GM19193 (cell line): ENCODE data around the gene CREG2.

Experiments
- POLR2A ChIP-seq: IDR thresholded peaks from 4 replicates; pipeline ENCODE4 v1.6.1; 2011; ENCODE audit not compliant: insufficient read depth, insufficient read length; ENCODE audit errors: extremely low read depth

Gene CREG2

DNA sequence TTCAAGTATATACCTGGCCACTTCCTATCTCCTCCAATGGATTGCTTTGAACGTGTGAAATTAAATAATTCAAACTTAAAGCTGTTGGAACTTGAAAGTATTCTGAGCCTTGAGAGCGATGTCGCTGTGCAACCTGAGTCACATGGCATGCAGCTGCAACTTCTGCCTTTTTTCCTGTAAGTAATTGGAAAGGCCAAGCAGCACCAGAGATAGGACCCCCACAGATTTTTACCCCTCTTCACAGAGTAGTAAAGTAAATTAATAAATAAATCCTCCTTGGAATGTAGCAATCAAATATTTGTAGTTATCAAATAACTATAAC lies 75.6 kb downstream of the CREG2 start:
- TF ChIP-seq POLR2A, result no peak

DNA sequence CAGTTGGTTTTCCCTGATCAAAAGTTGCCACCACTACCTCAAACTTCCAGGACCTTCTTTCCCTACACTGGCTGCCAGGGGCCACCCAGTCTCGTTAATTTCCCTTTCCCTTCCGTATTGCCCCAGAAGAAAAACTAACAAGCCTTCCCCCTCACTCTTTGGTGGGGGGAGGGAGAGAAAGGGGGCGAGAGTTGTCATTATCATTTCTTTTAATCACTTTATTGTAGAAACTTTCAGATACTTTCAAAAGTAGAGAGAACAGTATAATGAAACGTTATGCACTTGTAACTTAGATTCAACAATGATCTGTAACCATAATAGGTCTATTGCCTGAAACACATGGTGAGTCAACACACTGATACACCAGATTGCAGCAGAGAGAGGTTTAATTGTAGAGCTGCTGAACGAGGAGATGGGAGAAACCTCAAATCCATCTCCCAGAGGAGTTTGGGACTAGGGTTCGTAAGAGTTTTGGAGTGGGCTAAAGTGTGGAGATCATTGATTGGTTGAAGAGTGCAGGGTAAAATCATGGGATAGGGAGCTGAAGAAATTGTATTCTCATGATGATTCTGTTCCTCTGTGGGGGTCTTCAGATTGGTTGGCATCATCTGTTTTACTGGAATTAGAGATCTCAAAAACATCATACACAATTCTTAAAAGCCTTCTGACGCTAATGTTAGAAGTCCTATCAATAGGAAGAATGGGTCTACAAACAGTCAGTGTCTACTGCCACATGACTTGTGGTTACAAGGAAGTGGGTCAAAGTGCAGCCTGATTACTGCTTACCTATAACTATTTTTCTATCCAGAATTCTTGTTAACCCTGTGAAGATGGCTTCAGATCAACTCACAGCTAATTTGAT lies 76.2 kb downstream of the CREG2 start:
- TF ChIP-seq POLR2A, result no peak

DNA sequence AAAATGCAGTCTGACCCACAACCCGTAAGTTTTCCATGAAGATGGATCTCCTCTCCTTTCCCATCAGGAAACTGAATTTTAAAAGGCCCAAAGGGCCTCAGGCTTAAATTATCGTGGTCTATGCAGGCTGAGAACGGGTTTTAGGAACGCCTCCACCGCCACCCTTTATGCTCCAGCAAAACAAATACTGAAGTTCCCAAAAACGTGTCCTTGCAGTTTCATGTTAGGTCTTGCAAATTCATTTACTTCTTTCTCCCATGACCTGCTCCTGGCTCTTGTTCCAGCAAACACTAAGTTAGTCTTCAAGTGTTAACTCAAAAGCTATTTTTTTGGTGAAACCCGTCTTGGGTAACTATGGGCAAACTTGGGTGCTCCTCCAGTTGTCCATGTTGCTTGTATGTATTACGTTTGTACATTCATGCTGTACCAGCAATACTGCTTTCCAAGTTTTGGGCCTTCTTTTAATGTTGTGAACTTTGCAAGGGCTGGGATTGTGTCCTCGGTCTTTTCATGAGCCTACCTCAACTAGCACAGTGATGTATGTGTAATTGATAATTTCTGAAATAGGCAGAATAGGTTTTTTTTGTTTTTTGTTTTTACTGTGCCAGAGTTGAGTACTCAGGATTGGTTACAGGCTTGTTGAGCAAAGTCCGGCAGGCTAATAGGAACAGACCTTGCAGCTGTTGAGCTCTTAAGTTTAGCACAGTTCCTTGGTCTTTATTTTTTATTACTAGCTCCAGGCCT lies 77.0 kb downstream of the CREG2 start:
- no peak for TF ChIP-seq POLR2A

DNA sequence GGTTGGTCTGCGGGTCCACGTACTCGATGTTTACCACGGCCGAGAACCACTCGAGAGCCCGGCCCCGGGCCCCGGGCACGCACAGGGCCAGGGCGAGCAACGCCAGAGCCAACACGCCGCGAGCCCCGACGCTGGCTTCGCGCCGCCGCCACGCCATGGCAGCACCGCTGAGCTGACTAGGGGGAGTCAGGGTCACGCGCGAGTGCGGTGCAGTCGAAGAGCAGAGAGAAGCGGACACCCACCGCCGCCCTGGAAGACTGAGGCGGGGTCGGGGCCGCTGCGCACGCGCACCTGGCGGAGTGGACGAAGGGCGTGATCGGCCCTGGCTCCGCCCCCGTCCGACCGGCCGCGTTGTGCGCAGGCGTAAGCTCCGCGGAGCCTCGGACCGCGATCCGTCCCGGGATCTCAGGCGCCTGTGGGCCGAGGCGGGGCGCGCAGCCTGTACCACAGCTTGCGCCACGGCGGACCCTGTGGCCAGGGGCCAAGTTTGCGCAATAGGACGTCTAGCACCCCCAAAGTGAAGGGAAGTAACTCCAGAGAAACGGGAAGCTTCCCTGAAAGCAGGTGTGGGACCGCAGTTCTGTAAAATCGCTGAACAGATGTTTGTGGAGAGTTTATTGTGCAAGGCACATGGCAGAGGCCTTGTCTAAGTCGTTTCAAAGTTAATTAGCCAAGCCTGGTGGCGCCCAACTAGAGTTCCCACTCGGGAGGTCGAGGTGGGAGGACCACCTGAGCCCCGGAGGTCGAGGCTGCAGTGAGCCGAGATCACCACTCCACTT lies 78.7 kb downstream of the CREG2 start, which contains the start of gene RNF149:
Gene RNF149 (minus strand): TSS at position 270 of the 779 bp plus-strand sequence. CDS start 113 bp downstream, at position 157.
- peak; percentile 87 for TF ChIP-seq POLR2A

DNA sequence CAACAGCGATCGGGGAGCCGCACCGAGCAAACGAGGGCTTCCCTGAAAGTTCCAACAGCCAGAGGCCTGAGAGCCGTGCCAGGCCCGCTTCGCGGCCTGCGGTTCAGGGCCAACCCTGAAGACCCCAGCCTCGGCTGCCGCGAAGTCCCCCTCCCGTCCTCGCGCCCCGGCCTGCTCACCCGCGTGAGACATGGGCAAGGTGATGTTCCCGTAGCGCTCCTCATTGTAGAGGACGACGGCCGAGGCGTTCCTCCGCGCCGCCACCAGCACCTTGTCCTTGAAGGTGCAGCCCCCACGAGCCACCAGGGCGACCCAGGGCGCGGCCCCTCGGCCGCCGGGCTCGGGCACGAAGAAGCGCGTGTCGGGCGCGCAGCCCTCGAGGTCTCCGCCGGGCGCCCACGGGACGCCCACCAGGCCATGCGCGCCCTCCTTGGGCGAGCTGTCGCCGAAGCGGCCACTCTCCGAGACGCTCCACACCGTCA lies 79.3 kb downstream of the CREG2 start:
- TF ChIP-seq POLR2A, result no peak

DNA sequence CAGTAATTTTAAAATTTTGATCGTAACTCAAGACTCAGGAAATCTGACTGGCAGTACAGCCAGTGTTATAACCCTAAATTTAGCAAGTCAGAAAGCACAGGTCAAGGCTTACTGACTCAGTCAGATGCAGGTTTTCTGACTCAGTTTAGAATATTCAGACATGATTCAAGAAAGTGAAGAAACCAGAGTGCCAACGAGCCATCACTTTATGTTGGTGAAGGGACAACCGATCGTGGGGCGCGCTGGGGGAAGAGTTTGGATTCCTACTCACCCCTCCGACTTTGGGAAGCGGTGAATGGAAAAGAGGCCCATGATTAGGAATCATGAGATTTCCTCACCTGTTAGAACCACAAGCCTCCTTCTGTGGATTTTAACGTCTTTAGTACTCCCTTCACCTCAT lies 79.8 kb downstream of the CREG2 start:
- TF ChIP-seq POLR2A, result no peak

DNA sequence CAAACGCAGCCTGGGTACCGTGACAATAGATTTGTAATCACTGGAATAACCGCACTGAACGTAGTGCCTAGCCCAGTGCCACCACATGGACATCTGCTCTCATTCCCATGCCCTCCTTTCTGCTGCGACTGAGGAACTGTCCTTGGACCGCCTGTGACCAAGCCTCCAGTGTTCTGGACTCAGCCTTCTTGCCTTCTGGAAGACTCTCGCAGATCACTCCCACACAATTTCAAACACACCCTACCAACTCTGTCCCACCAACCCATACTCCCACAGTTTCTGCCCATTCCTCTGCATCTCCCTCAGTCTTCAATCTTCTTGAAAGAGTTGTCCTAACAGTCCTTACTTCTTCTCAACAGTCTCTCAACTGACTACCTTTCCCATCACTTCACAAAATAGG lies 80.9 kb downstream of the CREG2 start:
- no peak for TF ChIP-seq POLR2A

DNA sequence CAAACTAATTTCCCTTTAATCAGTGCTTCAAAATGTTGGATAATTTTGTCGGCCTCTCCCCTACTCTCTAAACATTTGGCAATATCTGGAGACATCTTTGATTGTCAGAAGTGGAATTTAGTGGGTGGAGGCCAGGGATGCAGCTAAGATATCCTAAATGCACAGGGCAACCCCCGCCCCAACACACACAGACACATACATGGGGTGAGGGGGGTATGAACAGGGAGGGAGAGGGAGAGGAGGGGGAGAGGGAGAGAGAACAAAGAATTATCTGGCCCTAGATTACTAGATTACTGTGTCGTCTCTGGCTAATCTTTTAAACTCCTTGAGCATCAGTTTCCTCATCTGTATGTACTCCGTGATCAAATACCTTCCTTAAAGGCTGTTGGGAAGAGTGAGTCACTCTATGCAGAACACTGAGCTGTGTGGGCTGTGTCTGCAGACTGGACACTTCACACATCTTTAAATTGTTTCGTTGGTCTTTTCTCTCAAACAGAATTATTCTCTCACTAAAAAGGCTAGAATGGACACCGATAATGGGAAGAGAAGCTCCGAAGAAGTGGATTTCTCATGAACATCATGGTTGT lies 81.7 kb downstream of the CREG2 start:
- TF ChIP-seq POLR2A, result no peak

DNA sequence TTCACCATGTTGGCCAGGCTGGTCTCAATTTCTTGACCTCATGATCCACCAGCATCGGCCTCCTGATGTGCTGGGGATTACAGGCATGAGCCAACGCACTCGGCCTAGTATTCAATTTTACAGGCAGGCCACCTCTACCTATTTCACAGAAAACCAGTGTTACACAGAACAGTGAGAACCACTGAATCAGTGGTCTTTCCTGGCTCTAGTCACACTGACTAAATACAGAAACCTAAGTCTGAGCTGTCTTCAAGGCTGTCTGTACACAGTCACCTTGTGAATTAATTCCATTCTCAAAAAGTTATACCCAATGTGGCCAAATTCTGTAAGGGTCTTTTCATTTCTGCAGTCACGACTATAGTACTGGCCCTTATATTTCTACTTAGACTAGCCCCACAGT lies 82.3 kb downstream of the CREG2 start:
- no peak for TF ChIP-seq POLR2A

DNA sequence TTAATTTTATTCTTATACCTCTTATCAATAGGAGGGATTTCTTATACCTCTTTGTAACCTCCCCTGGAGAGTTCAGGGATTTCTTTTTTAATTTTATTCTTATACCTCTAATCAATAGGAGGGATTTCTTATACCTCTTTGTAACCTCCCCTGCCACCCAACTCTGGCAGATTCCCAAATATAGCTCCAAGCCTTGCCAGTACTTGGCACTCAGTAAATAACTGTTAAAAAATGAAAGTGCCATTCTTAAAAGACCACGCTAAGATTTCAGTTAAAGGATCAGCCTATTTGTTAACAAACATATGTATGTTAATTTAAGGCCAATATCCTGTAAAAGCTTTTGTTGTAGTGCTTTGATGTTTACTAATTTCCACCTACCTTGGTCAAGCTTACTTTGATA lies 83.6 kb downstream of the CREG2 start:
- no peak for TF ChIP-seq POLR2A

DNA sequence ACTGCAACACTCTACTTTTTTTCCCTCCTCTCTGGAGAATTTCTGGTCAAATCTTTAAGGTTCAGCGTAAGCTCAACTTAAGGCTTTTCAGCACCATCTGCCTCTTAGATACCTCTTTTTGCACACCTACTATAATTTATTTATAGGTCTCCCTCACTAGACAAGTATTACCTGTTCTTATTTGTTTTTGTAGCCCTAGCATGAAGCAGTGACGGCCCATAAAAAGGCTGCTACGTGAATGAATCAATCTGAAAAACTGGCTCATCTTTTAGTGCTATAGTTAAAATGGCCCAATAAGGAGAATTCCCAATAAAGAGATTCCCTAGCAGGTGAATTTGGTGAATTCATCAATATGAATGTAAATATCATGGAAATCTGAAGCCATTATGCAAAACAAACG lies 85.3 kb downstream of the CREG2 start:
- TF ChIP-seq POLR2A, result no peak

DNA sequence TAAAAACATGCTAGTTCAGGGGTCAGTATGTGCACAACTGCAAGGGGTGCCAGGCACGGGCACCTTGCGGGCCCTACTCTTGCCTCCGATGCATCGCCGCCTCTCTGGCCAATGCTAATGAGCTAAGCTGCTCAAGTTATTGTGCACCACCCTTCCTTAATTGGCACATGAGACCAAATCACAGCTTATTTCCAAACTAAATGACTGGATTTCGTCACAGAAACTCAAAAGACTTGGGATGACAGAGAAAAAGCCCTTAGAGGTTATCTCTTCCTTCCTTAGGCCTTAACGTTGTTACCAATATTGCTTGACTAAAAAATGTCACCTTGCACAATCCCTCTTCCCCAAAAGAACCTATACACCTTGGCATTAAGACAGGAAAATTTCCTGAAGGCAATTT lies 86.5 kb downstream of the CREG2 start:
- TF ChIP-seq POLR2A, result no peak

DNA sequence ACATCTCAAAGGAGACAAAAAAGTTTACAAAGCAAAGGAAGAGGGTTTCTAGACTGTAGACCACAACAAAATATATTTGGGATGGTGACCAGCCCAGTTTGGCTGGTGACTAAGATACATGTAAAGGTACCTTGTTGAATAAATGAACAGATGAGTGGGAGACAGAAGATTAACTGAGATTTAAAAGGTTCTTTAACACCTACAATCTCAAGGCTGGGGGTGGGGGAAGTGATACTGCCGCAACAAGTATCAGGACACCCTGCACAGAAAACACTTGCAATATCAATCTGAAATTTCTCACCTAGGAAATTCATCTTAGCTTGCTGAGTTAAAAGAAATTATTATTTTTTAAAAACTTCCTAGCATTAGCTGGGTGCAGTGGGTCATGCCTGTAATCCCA lies 87.1 kb downstream of the CREG2 start:
- no peak for TF ChIP-seq POLR2A

DNA sequence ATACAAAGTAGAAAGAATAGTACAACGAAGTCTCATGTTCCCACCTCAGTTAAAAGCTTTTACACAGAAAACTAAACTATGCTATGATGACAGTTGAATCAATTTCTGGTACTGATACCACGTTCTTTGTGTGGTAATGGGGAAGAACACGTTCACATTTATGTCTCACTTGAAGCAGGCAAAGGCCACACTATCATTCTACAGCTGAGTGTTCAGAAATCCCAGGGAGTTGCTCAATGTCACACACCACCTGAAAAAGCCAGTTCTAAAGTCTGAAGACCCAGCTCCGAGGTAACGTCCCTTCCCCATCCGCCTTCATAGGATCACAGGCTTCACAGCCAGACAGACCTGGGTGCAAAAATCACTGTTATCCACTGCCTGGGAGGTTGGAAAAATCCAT lies 87.7 kb downstream of the CREG2 start:
- no peak for TF ChIP-seq POLR2A

DNA sequence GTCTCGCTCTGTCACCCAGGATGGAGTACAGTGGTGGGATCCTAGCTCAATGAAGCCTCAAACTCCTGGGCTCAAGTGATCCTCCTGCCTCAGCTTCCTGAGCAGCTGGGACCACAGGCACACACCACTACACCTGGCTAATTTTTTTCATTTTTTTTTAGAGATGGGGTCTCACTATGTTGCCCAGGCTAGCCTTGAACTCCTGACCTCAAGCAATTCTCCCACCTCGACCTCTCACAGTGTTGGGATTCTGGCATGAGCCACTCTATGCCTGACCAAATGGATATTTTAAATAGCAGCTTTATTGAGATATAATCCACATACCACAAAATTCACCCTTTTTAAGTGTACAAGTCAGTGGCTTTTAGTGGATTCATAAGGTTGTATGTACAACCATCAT lies 89.9 kb downstream of the CREG2 start:
- no peak for TF ChIP-seq POLR2A

DNA sequence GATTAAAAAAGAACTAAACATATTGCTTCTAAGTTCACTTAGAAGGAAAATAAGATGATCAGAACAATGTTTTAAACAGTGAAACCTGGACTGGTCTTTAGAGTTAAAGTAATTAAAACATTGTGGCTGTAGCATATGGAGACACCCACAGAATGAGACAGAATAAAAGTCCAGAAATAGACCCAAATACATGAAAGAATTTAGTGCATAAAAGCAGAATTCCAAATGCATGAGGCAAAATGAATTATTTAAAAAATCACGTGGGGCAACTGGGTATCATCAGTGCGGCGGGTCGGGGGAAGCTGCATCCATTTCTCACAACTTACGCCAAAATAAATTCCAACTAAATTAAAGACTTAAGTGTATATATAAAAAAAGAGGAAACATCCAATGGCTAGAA lies 90.9 kb downstream of the CREG2 start:
- no peak for TF ChIP-seq POLR2A

DNA sequence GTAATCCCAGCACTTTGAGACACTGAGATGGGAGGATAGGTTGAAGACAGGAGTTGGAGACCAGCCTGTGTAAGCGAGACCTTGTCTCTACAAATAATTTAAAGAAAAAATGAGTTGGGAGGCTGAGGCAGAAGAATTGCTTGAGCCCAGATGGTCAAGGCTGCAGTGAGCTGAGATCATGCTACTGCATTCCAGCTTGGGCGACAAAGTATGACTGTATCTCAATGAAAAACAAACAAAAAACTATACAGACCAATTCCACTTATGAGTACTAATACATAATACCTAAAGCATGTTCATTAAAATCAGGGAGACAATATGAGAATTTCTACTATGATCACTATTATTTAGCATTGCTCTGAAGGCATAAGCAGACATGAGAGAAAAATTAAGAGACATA lies 91.4 kb downstream of the CREG2 start:
- TF ChIP-seq POLR2A, result no peak
